HG03097 (cell line): ENCODE data around the gene TCERG1L.

Experiments
- ATAC-seq: cut with Tn5 transposase; IDR thresholded peaks from one replicate; pipeline ENCODE4 v1.9.1; 2021; ENCODE audit not compliant: unreplicated experiment, low FRiP score

The TCERG1L gene

GRCh38 chr10:131272897-131273451, 38.5 kb downstream of the TCERG1L start:
- no peak for ATAC-seq

- no peak for ATAC-seq
Observed at GRCh38 chr10:131271966-131272365, 39.6 kb downstream of the TCERG1L start.

GRCh38 chr10:131271195-131271880, 40.2 kb downstream of the TCERG1L start:
- no peak for ATAC-seq

- no peak for ATAC-seq
Observed at GRCh38 chr10:131270461-131271190, 40.9 kb downstream of the TCERG1L start.

- ATAC-seq, result no peak
Observed at GRCh38 chr10:131269776-131270460, 41.6 kb downstream of the TCERG1L start.

GRCh38 chr10:131267814-131268095, 43.8 kb downstream of the TCERG1L start:
- ATAC-seq, result no peak

GRCh38 chr10:131266936-131267813, 44.3 kb downstream of the TCERG1L start:
- ATAC-seq, result no peak

- no peak for ATAC-seq
Observed at GRCh38 chr10:131264110-131264788, 47.3 kb downstream of the TCERG1L start.

- no peak for ATAC-seq
Observed at GRCh38 chr10:131261890-131262475, 49.5 kb downstream of the TCERG1L start.

GRCh38 chr10:131260452-131261211, 50.9 kb downstream of the TCERG1L start:
- ATAC-seq, result no peak

GRCh38 chr10:131260031-131260430, 51.5 kb downstream of the TCERG1L start:
- ATAC-seq, result no peak

- no peak for ATAC-seq
Observed at GRCh38 chr10:131259535-131259934, 52.0 kb downstream of the TCERG1L start.

- no peak for ATAC-seq
Observed at GRCh38 chr10:131258256-131258655, 53.3 kb downstream of the TCERG1L start.

GRCh38 chr10:131257027-131257426, 54.5 kb downstream of the TCERG1L start:
- ATAC-seq, result no peak

GRCh38 chr10:131254859-131255252, 56.7 kb downstream of the TCERG1L start:
- no peak for ATAC-seq

GRCh38 chr10:131253931-131254858, 57.3 kb downstream of the TCERG1L start:
- ATAC-seq, result no peak

- no peak for ATAC-seq
Observed at GRCh38 chr10:131252567-131253276, 58.8 kb downstream of the TCERG1L start.
